Activated CD4-positive, alpha-beta T cell treated with anti-CD3 and anti-CD28 coated beads, Interleukin-2, amount 10 ng/mL, durations not matched to agents 24 days and 14 days (primary cell): ENCODE measurements around the gene MAL. TPM values are rescaled to one million over a fixed set of nuclear protein-coding genes. Genes with fewer than 3 reads are reported as not detected.
A peak's percentile ranks its signal among the peaks of the same experiment; 100 is the strongest.

ENCODE experiments used
- DNase-seq: peaks from one replicate; pipeline ENCODE4 v3.0.0; 2022
- H3K27ac Mint-ChIP-seq: one replicate; pipeline ENCODE4 v1.8.0; 2022; ENCODE audit warnings: mild to moderate bottlenecking, mixed read lengths
- H3K27me3 Mint-ChIP-seq: one replicate; pipeline ENCODE4 v1.8.0; 2022; ENCODE audit warnings: mixed read lengths
- H3K36me3 Mint-ChIP-seq: one replicate; pipeline ENCODE4 v1.8.0; 2022; ENCODE audit warnings: low read depth, mild to moderate bottlenecking, mixed read lengths
- H3K4me1 Mint-ChIP-seq: one replicate; pipeline ENCODE4 v1.8.0; 2021; ENCODE audit warnings: mixed read lengths
- H3K4me3 Mint-ChIP-seq: one replicate; pipeline ENCODE4 v1.8.0; 2022; ENCODE audit warnings: mild to moderate bottlenecking, moderate library complexity, mixed read lengths
- H3K9me3 Mint-ChIP-seq: one replicate; pipeline ENCODE4 v1.8.0; 2021; ENCODE audit warnings: mixed read lengths
- intact Hi-C: fragments of 100-400 bp; cut with micrococcal nuclease; formaldehyde crosslinking; loops from one replicate; pipeline ENCODE4 v1.15.1; 2023
- total RNA-seq: library from RNA; stranded (reverse); gene quantifications from 2 replicates; pipeline ENCODE4 v1.2.3, GENCODE V29; 2022

The MAL gene
- total RNA-seq, 1 donor from 2014 or later: 167 TPM

DNA sequence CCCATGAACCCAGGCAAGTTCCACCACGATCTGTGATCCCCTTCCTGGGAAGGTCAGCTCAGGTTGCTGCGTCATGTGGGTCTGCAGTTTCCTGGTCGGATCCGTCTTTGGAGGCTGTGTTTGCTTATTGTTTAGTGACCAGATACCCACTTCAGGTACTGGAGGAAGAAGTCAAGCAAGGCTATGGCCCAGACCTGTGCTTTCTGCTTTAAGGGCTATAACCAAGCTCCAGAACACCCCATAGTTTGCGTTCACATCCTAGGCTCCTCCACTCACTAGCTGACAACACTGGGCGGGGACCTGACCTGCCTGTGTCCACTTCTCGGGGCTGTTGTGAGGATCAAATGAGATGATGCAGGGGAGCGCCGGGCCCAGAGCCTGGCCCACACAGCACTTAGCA, 44.0 kb downstream of the MAL start:
- no peak for DNase-seq
- peaks cover 36% of the 10 kb centered on the region for H3K4me1 Mint-ChIP-seq

DNA sequence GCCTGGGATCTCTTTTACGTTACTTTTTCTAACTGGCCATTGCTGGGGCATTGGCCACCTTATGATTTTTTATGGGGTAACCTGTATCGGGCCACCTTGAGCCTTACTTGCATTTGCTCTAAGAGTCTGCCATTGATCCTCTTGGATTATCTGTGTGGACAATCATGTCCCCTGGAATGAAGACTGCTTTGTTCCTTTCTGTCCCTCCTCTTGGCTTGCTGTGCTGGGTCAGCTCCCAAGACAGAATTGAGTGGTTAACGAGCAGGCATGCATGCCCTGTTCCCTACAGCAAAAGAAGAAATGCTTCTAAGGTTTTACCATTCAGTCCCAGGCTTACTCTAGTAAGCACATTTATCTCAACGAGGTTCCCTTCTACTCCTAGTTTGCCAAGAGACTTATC, 46.3 kb downstream of the MAL start:
- Mint-ChIP-seq H3K9me3 (peaks cover 8% of the 10 kb centered on the region), H3K4me1 (peaks cover 54% of the 10 kb centered on the region), H3K36me3 (peaks cover 14% of the 10 kb centered on the region), H3K27ac (peak overlapping the region; percentile 49), H3K4me3 (no peak overlapping the region), H3K27me3 (no peaks in the 10 kb centered on the region)
- no peak for DNase-seq
- intact Hi-C loops: no loop called here

More for the DNA sequence above, 44.0 kb downstream of the MAL start:
- H3K36me3 Mint-ChIP-seq: peaks cover 10% of the 10 kb centered on the region
- no peaks in the 10 kb centered on the region for H3K27me3 Mint-ChIP-seq
- no peak overlapping the region for H3K4me3 Mint-ChIP-seq
- peaks cover 8% of the 10 kb centered on the region for H3K9me3 Mint-ChIP-seq
- H3K27ac Mint-ChIP-seq: no peak overlapping the region
- intact Hi-C loops: no loop called here

DNA sequence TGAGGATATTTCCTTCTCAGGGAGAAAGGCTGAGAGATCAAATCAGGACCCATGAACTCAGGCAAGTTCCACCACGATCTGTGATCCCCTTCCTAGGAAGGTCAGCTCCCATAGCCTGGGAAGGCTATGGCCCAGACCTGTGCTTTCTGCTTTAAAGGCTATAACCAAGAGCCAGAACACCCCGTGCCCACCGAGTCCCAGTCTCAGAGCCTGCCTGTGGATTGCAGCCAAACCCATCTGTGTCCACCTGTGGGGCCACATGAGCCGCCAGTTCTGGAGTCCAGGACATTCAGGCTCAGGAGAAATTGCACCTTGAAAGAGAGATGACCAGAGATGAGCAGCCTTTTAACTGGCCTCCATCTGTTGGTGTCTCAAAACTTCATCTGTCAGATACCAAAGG, 46.9 kb downstream of the MAL start:
- Mint-ChIP-seq H3K36me3 (peaks cover 13% of the 10 kb centered on the region), H3K4me3 (no peak overlapping the region), H3K27me3 (no peaks in the 10 kb centered on the region), H3K9me3 (peaks cover 8% of the 10 kb centered on the region), H3K4me1 (peaks cover 57% of the 10 kb centered on the region), H3K27ac (peak overlapping the region; percentile 49)
- DNase-seq: no peak
- intact Hi-C loops: no loop called here

DNA sequence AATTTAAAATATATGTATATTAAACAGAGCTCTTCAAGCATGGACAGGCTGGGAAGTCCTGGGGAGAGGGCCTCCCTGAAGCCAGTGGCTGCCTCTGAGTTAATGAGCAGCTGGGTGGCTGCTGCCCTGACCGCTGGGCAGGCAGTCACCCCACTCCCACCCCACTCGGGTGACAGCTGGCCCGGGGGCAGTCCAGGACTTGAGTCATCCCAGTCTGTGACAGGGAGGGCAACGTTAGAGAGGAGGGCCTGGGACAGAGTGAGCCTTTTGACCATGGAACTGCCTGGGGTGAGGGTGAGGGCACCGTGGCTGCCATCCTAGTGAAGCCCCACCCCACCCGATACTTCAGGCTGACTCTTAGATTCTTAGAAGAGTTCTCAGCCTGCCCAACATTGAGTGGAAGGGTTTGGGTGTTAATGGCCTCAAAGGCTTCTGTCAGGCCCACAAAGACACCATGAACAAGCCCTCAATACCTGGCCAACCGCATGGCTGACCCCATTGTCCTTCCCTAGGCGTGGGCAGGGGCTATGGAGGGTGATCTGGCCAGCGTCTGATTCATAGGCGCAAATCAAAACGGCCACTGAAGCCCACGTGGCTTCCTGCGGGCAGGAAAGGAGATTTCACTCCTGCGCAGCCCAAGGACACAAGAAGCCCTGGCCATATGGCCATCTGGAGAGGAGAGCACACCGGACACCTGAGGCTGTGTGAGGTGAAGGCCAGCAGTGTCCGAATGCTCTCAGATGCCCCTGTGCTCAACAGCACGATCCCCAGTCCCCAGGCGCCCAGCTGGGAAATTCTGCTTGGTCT, 48.6 kb downstream of the MAL start:
- Mint-ChIP-seq H3K36me3 (peaks cover 7% of the 10 kb centered on the region), H3K4me3 (peak overlapping the region; percentile 95), H3K9me3 (peaks cover 8% of the 10 kb centered on the region), H3K27me3 (no peaks in the 10 kb centered on the region), H3K4me1 (peaks cover 67% of the 10 kb centered on the region), H3K27ac (peak overlapping the region; percentile 99)
- DNase-seq: no peak
- intact Hi-C loops: loop anchor here (1.0 to 2.0 kb wide), 3 partner anchors 23 to 48 kb away; no protein-coding TSS in a partner anchor

DNA sequence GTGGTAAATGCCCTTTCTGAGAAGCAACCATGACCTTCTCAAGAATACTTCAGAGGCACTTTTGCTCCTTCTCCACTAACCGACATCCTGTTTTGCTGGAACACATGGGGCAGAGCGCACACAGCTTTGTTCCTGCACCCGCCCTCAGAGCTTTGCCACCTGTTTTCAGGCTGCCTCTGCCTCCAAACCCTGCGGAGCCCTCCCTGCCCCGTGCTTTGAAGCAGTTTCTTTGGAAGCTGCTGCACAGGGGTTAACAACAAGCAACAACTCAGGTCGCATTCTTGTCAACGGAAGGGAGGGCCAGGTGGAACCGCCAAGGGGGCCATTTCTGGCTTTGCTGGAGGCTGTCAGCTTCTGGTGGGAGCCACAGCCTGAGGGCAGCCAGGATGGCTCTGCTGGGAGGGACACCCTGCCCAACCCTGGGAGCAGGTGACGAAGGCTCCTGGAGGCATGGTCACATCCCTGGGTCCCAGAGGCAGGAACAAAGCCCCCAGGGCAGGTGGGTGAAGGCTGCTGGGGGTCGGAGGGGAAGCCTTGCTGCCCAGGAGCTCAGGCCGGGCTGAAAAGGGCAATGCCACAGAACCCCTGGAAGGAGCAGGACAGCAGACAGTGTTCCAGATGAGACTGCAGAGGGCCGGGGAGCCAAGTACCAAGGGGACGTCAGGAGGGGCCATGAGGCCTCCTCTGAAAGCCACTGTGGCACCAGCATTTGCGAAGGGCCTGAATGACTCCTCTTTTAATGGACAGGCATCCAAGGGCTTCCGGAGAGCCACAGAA, 49.3 kb downstream of the MAL start:
- peaks cover 71% of the 10 kb centered on the region for H3K4me1 Mint-ChIP-seq
- peaks cover 8% of the 10 kb centered on the region for H3K9me3 Mint-ChIP-seq
- peak; percentile 95 for DNase-seq
- peak overlapping the region; percentile 95 for H3K4me3 Mint-ChIP-seq
- H3K36me3 Mint-ChIP-seq: peaks cover 7% of the 10 kb centered on the region
- no peaks in the 10 kb centered on the region for H3K27me3 Mint-ChIP-seq
- peak overlapping the region; percentile 99 for H3K27ac Mint-ChIP-seq
- intact Hi-C loops: loop anchor here (1.0 to 2.0 kb wide), 3 partner anchors 24 to 49 kb away; no protein-coding TSS in a partner anchor

DNA sequence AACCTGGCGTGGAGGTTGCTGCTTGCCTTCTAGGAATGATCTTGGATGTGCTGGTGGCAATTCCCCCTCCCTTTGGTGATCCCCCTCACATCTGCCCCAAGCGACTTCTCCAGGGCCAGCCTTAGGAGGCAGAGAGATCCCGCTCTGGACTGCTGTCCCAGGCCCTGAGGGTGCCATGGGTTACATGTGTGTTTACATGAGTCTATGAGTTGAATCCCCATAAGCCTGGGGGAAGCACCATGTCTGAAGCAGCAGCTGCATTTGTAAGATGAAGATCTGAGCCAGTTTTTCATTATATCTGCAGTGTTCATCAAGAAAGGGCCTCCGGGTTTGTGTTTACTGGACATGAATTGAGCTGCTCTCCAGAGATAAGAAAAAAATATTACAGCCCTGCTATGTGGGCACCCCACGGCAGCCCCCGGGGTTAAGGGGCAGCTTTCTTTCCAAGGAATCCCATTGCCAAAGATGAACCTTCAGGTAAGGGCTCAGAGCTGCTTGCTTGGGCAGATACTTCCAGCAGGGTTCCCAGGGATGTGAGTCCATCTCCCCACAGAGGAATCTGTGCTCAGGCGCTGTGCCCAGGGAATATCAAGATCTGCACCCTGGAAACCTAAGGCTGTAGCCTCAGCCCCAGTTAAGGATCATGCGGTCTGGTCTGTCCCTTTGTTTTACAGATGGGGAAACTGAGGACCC, 50.1 kb downstream of the MAL start:
- H3K27me3 Mint-ChIP-seq: no peaks in the 10 kb centered on the region
- intact Hi-C loops: loop anchor here (1.0 to 2.0 kb wide), 3 partner anchors 25 to 53 kb away; no protein-coding TSS in a partner anchor
- no peak for DNase-seq
- peak overlapping the region; percentile 99 for H3K27ac Mint-ChIP-seq
- H3K4me3 Mint-ChIP-seq: peak overlapping the region; percentile 95
- H3K4me1 Mint-ChIP-seq: peaks cover 74% of the 10 kb centered on the region
- H3K36me3 Mint-ChIP-seq: peaks cover 7% of the 10 kb centered on the region
- H3K9me3 Mint-ChIP-seq: peaks cover 8% of the 10 kb centered on the region

DNA sequence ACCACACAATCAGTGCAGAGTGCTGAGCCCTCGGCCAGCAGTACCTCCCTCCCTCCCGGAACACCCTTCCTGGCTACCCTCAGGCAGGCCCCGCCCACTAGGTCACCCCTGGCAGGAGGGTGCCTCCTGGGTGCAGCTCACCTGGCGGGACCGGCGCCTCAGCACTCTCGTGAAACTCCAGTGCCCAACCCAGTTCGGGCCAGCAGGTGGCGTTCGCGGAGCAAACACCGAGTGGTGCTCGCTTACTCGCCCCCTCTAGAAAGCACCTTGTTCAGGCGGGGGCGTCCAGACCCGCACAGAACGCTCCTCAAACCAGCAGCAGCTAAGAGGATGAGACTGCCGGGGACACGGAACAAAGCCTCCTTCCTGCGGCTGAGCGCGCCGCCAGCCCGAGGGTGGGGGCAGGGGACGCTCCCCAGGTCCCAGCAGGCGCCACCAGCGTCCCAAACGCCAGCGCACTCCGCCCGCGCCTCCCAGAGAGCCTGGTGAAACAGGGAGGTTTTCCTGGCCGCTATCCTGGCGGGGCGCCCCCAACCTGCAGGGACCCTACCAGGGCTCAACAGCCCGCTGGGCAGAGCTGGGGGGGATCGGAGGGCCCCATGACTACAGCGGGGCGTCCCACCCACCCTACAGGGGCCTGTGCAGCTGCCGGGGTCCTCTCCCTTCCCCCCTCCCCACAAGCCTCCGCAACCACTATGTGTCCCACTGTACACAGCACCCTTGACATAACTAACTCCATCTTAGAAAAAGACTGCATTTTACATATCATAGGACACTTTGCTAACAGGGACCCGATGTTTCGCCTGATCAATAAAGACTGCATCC, 51.4 kb downstream of the MAL start:
- Mint-ChIP-seq H3K9me3 (peaks cover 2% of the 10 kb centered on the region), H3K36me3 (peaks cover 7% of the 10 kb centered on the region), H3K27me3 (no peaks in the 10 kb centered on the region), H3K27ac (peak overlapping the region; percentile 99), H3K4me1 (peaks cover 69% of the 10 kb centered on the region), H3K4me3 (peak overlapping the region; percentile 95)
- DNase-seq: peak; percentile 98
- intact Hi-C loops: loop anchor here (1.0 kb wide), 2 partner anchors 38 to 55 kb away; no protein-coding TSS in a partner anchor

DNA sequence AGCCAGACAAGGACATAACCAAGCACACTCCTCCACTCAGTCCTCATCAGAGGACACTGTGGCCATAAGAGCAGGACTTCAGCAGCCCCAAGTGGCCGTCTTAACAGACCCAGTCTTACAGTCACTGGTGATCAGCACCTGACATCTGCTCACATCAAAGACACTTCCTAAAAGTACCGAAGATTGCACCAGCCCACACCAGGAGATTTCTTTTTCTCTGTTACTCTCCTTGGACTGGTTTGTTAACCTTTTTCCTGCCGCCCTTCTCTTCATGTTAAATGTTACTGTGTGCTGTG, 52.0 kb downstream of the MAL start:
- H3K27ac Mint-ChIP-seq: peak overlapping the region; percentile 99
- DNase-seq: no peak
- H3K9me3 Mint-ChIP-seq: no peaks in the 10 kb centered on the region
- no peaks in the 10 kb centered on the region for H3K27me3 Mint-ChIP-seq
- peaks cover 4% of the 10 kb centered on the region for H3K36me3 Mint-ChIP-seq
- H3K4me1 Mint-ChIP-seq: peaks cover 65% of the 10 kb centered on the region
- intact Hi-C loops: no loop called here
- H3K4me3 Mint-ChIP-seq: peak overlapping the region; percentile 95

DNA sequence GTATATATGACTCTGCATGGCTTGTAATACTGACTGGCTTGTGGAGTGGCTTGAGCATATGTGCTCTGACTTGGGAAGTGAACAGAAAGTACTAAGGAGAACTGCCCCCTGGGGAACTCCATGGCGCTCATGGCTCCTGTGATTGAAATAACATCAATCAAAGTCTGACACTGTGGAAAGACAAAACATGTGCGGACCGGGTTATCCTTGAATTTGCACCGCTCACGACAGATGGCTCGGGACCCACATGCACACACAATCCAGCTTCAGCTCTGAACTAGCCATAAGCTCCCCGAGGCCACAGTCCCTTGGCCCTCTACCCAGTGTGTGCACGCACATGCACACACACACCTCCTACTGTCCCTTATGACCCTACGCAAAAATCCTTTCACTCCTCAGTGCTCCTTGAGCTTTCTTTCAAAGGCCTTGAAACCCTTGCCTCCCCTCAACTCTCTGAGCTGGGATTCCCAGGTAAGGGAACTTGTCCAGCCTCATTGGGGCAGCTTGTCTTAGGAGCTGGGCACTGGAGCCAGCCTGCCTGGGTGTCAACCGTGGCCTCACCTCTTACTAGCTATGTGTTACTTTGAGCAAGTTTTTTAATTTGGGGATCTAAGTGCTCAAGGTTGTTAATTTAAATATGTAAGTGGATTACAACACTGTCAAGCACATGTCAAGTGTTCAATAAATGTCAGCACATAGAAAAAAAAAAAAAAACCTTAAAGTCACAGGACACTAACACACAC, 52.5 kb downstream of the MAL start:
- Mint-ChIP-seq H3K4me3 (peak overlapping the region; percentile 95), H3K9me3 (no peaks in the 10 kb centered on the region), H3K36me3 (peaks cover 4% of the 10 kb centered on the region), H3K27me3 (no peaks in the 10 kb centered on the region), H3K27ac (peak overlapping the region; percentile 99), H3K4me1 (peaks cover 61% of the 10 kb centered on the region)
- DNase-seq: no peak
- intact Hi-C loops: loop anchor here (2.0 kb wide), 1 partner anchor 87 kb away; the partner anchor contains the start of gene ZNF2

DNA sequence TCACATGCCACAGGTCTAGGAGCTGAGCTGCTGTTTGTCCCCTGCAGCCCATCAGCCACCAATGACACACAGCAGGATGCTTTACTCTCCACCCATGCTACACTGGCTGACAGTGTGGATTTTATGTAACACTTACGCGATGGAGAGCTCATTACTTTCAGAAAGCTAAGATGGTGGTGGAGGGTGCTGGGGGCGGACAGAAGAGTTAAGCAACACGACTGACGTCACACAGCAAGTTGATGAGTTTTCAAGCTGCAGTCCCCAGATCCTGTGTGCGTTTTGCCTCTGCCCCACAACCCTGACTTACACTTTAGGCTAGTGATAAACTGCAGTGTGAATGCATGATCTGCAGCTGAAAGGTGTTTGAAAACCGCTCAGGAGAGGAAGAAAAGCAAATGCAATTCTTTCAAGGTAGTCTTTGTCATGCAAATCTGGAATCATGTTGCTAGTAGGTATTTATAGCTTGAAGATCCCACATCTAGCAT, 53.7 kb downstream of the MAL start:
- Mint-ChIP-seq H3K4me1 (peaks cover 49% of the 10 kb centered on the region), H3K4me3 (peak overlapping the region; percentile 60), H3K9me3 (no peaks in the 10 kb centered on the region), H3K27me3 (no peaks in the 10 kb centered on the region), H3K27ac (peak overlapping the region; percentile 99), H3K36me3 (peaks cover 7% of the 10 kb centered on the region)
- intact Hi-C loops: loop anchor here (2.0 kb wide), 1 partner anchor 86 kb away; the partner anchor contains the start of gene ZNF2
- peak; percentile 81 for DNase-seq

DNA sequence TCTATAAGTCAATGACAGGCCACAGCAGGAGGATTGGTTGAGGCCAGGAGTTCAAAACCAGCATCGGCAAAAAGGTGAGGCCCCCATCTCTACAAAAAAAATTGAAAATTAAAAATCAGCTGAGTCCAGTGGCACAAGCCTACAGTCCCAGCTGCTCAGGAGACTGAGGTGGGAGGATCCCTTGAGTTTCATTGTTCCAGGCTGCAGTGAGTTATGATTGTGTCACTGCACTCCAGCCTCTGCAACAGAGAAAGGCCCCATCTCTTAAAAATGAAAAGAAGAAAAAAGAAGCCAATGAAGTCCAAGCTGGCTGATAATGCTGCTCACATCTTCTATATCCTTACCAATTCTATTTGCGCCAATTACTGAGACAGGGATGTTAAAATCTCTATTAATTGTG, 57.0 kb downstream of the MAL start:
- intact Hi-C loops: no loop called here
- DNase-seq: no peak
- no peaks in the 10 kb centered on the region for H3K27me3 Mint-ChIP-seq
- peaks cover 24% of the 10 kb centered on the region for H3K36me3 Mint-ChIP-seq
- peaks cover 24% of the 10 kb centered on the region for H3K4me1 Mint-ChIP-seq
- H3K27ac Mint-ChIP-seq: no peak overlapping the region
- H3K4me3 Mint-ChIP-seq: no peak overlapping the region
- no peaks in the 10 kb centered on the region for H3K9me3 Mint-ChIP-seq

DNA sequence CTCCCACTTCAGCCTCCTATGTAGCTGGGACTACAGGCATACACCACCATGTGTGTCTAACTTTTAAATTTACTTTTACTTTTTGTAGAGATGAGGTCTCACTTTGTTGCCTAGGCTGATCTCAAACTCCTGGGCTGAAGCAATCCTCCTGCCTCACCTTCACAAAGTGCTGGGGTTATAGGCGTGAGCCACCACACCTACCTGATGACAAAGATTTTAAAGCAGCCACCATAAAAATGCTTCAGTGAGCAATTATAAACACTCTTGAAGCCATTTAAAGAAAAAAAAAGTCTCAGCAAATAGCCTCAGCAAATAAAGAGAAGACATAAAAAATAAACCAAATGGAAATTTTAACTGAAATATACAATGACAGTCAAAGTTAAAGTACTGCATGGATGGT, 60.5 kb downstream of the MAL start:
- intact Hi-C loops: no loop called here
- Mint-ChIP-seq H3K4me3 (no peak overlapping the region), H3K9me3 (no peaks in the 10 kb centered on the region), H3K36me3 (peaks cover 40% of the 10 kb centered on the region), H3K4me1 (peaks cover 3% of the 10 kb centered on the region), H3K27ac (no peak overlapping the region), H3K27me3 (no peaks in the 10 kb centered on the region)
- DNase-seq: no peak
